Uterus (tissue), 4 donors: ENCODE data around the gene COL24A1. TPM values are rescaled to one million over a fixed set of nuclear protein-coding genes. Genes with fewer than 3 reads are reported as not detected.

Source experiments
- DNase-seq, 2 donors: peaks; one replicate each; pipeline ENCODE4 v3.0.0-alpha.2; 2019 to 2020
- H3K27ac ChIP-seq, 2 donors: fragments of 200-600 bp; sonication (generic); 1 replicate in 1 of 2; 2 replicates in 1 of 2; pipeline ENCODE4 v1.5.1; 2016 to 2018
- H3K27me3 ChIP-seq, 2 donors: fragments of 200-600 bp; sonication (generic); one replicate each; pipeline ENCODE4 v1.5.1; 2018 to 2019; ENCODE audit warnings: control low read depth in 1 of 2
- H3K36me3 ChIP-seq, 2 donors: fragments of 200-600 bp; sonication (generic); one replicate each; pipeline ENCODE4 v1.5.1; 2019; ENCODE audit warnings: control low read depth in 1 of 2
- H3K4me1 ChIP-seq, 2 donors: fragments of 200-600 bp; sonication (generic); one replicate each; pipeline ENCODE4 v1.5.1; 2018 to 2019; ENCODE audit warnings: control low read depth in 1 of 2
- H3K4me3 ChIP-seq, 2 donors: fragments of 200-600 bp; sonication (generic); 1 replicate in 1 of 2; 2 replicates in 1 of 2; pipeline ENCODE4 v1.5.1; 2018 to 2019; ENCODE audit warnings: mild to moderate bottlenecking in 1 of 2
- H3K9me3 ChIP-seq, 2 donors: fragments of 200-600 bp; sonication (generic); one replicate each; pipeline ENCODE4 v1.5.1; 2019; ENCODE audit warnings: control low read depth in 1 of 2
- CTCF ChIP-seq, 4 experiments: fragments of 200-600 bp in 2 of 4; fragments of 450-650 bp in 2 of 4; sonication (generic) in 2 of 4; IDR thresholded peaks; one replicate each; pipeline ENCODE4 v1.5.1; 2016 to 2019; ENCODE audit warnings: antibody characterized with exemption in 4 of 4, mild to moderate bottlenecking in 2 of 4, moderate library complexity in 1 of 4
- POLR2A ChIP-seq, 2 donors: fragments of 450-650 bp; IDR thresholded peaks; one replicate each; pipeline ENCODE4 v1.6.1; 2016; ENCODE audit warnings: antibody characterized with exemption in 2 of 2, mild to moderate bottlenecking in 1 of 2, moderate library complexity in 1 of 2
- intact Hi-C: fragments of 100-400 bp; cut with DNase I; formaldehyde crosslinking; loops from one replicate; pipeline ENCODE4 v1.15.1; 2023; ENCODE audit warnings: low total_unique reads
- total RNA-seq, 4 donors: library from RNA; depleted of rRNA in 3 of 4; stranded (reverse); fragments of >200 nt in 3 of 4; gene quantifications; one replicate each; pipeline versions ENCODE4 v1.1.0 to v1.2.4, GENCODE V29; 2014 to 2023
- donor health status: DM: yes; HTN: yes; CAD: no.

COL24A1 gene
- total RNA-seq, 4 donors from 2014 or later = 0.37 to 9.1 TPM; not detected in 2

- H3K36me3 ChIP-seq = no peaks in the 10 kb centered on the region
- intact Hi-C loops = no loop called here
- H3K27ac ChIP-seq = no peak overlapping the region
- no peaks in the 10 kb centered on the region for H3K4me1 ChIP-seq
- TF ChIP-seq CTCF (IDR thresholded peaks at IDR 0.05) (no peak), POLR2A (IDR thresholded peaks at IDR 0.05) (no peak)
- DNase-seq = no peak
- H3K4me3 ChIP-seq = no peak overlapping the region
- H3K27me3 ChIP-seq = no peaks in the 10 kb centered on the region
- H3K9me3 ChIP-seq = no peaks in the 10 kb centered on the region
These were observed 338.2 kb downstream of the COL24A1 start for GRCh38 chr1:85818371-85818770.

DNA sequence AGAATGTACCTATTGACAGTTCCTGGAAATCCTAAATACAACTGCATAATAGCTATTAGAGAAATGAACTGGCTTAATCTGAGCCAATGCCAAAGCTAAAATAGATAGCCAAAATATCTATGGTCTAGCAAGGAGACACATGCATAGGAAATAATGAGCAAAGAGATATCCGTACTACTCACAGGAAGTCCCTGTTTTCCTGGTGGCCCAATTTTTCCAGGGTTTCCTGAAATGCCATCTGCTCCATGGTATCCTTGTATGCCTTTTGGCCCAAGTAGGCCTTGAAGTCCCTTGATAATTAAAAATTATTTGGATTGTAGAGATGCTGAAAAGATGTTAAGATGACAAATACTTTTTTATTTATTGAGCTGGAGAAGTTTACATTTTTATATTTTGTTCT, 340.0 kb downstream of the COL24A1 start:
- H3K4me3 ChIP-seq = no peak overlapping the region
- no peaks in the 10 kb centered on the region for H3K36me3 ChIP-seq
- H3K4me1 ChIP-seq = no peaks in the 10 kb centered on the region
- no peak for TF ChIP-seq CTCF (IDR thresholded peaks at IDR 0.05)
- TF ChIP-seq POLR2A (IDR thresholded peaks at IDR 0.05) = no peak
- no peaks in the 10 kb centered on the region for H3K9me3 ChIP-seq
- H3K27me3 ChIP-seq = no peaks in the 10 kb centered on the region
- no peak for DNase-seq
- intact Hi-C loops = no loop called here
- H3K27ac ChIP-seq = no peak overlapping the region

- TF ChIP-seq POLR2A (IDR thresholded peaks at IDR 0.05) (no peak), CTCF (IDR thresholded peaks at IDR 0.05) (no peak)
- Histone ChIP-seq H3K4me3 (no peak overlapping the region), H3K9me3 (no peaks in the 10 kb centered on the region), H3K4me1 (no peaks in the 10 kb centered on the region), H3K27me3 (no peaks in the 10 kb centered on the region), H3K36me3 (no peaks in the 10 kb centered on the region), H3K27ac (no peak overlapping the region)
- no peak for DNase-seq
- intact Hi-C loops = no loop called here
These were observed 340.7 kb downstream of the COL24A1 start for GRCh38 chr1:85815906-85816305.

- no peak for DNase-seq
- H3K4me3 ChIP-seq = no peak overlapping the region
- H3K27me3 ChIP-seq = no peaks in the 10 kb centered on the region
- no peak overlapping the region for H3K27ac ChIP-seq
- H3K9me3 ChIP-seq = no peaks in the 10 kb centered on the region
- TF ChIP-seq POLR2A (IDR thresholded peaks at IDR 0.05) = no peak
- TF ChIP-seq CTCF (IDR thresholded peaks at IDR 0.05) = no peak
- H3K4me1 ChIP-seq = no peaks in the 10 kb centered on the region
- intact Hi-C loops = no loop called here
- no peaks in the 10 kb centered on the region for H3K36me3 ChIP-seq
These were observed 350.2 kb downstream of the COL24A1 start for GRCh38 chr1:85806236-85806965.

DNA sequence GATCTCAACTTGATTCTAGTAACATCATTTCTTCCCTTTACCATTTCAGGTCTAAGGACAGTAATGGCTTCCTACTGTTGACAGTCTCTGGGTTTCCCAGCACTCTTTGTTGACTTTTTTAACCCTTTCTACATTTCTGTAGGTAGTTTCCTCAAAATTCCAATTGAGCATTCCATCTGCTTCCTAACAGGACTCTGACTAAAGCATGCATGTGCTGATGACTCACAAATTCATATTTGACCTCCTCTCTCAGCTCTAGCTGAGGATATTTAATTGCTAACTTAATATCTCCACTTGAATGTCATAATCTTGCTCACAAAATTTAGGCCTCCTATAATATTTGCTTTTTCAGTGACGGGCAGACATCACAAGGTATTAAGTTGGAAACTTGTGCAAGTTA, 355.1 kb downstream of the COL24A1 start:
- Histone ChIP-seq H3K27ac (no peak overlapping the region), H3K4me1 (no peaks in the 10 kb centered on the region), H3K36me3 (no peaks in the 10 kb centered on the region), H3K4me3 (no peak overlapping the region), H3K27me3 (no peaks in the 10 kb centered on the region), H3K9me3 (no peaks in the 10 kb centered on the region)
- DNase-seq = no peak
- intact Hi-C loops = no loop called here
- TF ChIP-seq POLR2A (IDR thresholded peaks at IDR 0.05) (no peak), CTCF (IDR thresholded peaks at IDR 0.05) (no peak)
